ENCODE measurements around the gene CACNA2D1.

The CACNA2D1 gene

GRCh38 chr7:81929386-81929785 lies 514.2 kb downstream of the CACNA2D1 start:
- no peak for DNase-seq

GRCh38 chr7:81926154-81926553 lies 517.4 kb downstream of the CACNA2D1 start:
- DNase-seq: no peak

- no peak for DNase-seq
Measured at GRCh38 chr7:81925530-81925929, 518.0 kb downstream of the CACNA2D1 start.

GRCh38 chr7:81924494-81924893 lies 519.1 kb downstream of the CACNA2D1 start:
- no peak for DNase-seq

GRCh38 chr7:81919494-81919893 lies 524.1 kb downstream of the CACNA2D1 start:
- no peak for DNase-seq

- no peak for DNase-seq
Measured at GRCh38 chr7:81908220-81908619, 535.4 kb downstream of the CACNA2D1 start.

- no peak for DNase-seq
Measured at GRCh38 chr7:81903115-81903514, 540.5 kb downstream of the CACNA2D1 start.

- no peak for DNase-seq
Measured at GRCh38 chr7:81902536-81902935, 541.0 kb downstream of the CACNA2D1 start.
